ENCODE data around the gene NEUROD6. TPM values are rescaled to one million over a fixed set of nuclear protein-coding genes. Genes with fewer than 3 reads are reported as not detected.

The NEUROD6 gene
- total and polyA plus RNA-seq, 2 donors (not counting 3 experiments of a cell fraction or from before 2014, with no cell fraction given): not detected

GRCh38 chr7:31312889-31313288 is 27.6 kb downstream of the NEUROD6 start:
- dilution Hi-C loops (cut with MboI; ENCODE audit: extremely low pct_ligation_motif_present, low sequenced_read_pairs): no loop called here

More at GRCh38 chr7:31312889-31313288, 27.6 kb downstream of the NEUROD6 start:
- Histone ChIP-seq H2AFZ (ENCODE audit: low read depth, low read length) (no peak overlapping the region), H3K4me1 (ENCODE audit: control insufficient read depth, extremely low read depth, insufficient read depth, low read length) (no peaks in the 10 kb centered on the region), H3K4me3 (replicated peaks in 1 of 3; ENCODE audit: insufficient read depth in 1 of 3, low read depth in 1 of 3, low read length in 3 of 3) (no peak overlapping the region), H3K9me1 (replicated peaks; ENCODE audit: control insufficient read depth, extremely low read depth, insufficient read depth, low read length) (no peaks in the 10 kb centered on the region), H3K9me3 (replicated peaks; ENCODE audit: control insufficient read depth, insufficient read depth, low read length) (no peaks in the 10 kb centered on the region), H3K27me3 (ENCODE audit: control insufficient read depth in 2 of 2, insufficient read depth in 2 of 2, low read length in 2 of 2) (no peaks in the 10 kb centered on the region), H3K9ac (replicated peaks; ENCODE audit: extremely low read depth, insufficient read depth, low read length) (no peak overlapping the region), H3K79me2 (ENCODE audit: control insufficient read depth, insufficient read depth, low read length) (no peaks in the 10 kb centered on the region), H4K20me1 (replicated peaks; ENCODE audit: control insufficient read depth, extremely low read depth, insufficient read depth, low read length) (no peaks in the 10 kb centered on the region), H3K4me2 (ENCODE audit: insufficient read depth, low read length) (no peak overlapping the region), H3K27ac (ENCODE audit: insufficient read depth, low read depth, low read length) (no peak overlapping the region), H3K36me3 (ENCODE audit: control insufficient read depth in 2 of 2, extremely low read depth in 1 of 2, insufficient read depth in 2 of 2, low read length in 2 of 2) (no peaks in the 10 kb centered on the region)
- DNase-seq (ENCODE audit: low read depth, low spot score) (no peak), FAIRE-seq (no peak)
- TF ChIP-seq CTCF (IDR thresholded peaks at IDR 0.05; ENCODE audit: extremely low read depth in 1 of 2, insufficient read depth in 1 of 2, low read depth in 1 of 2, low read length in 2 of 2) (no peak), EZH2 (IDR thresholded peaks at IDR 0.05; ENCODE audit: borderline replicate concordance, low read depth, low read length, severe bottlenecking) (no peak), GATA2 (IDR thresholded peaks at IDR 0.05; ENCODE audit: insufficient read depth, insufficient read length, low read depth, low read length) (no peak), MAX (IDR thresholded peaks at IDR 0.05; ENCODE audit: insufficient read depth, insufficient read length) (no peak), POLR2A (IDR thresholded peaks at IDR 0.05; ENCODE audit: low read depth, low read length) (no peak), FOS (IDR thresholded peaks at IDR 0.05; ENCODE audit: borderline replicate concordance, insufficient read depth, low read length) (no peak), POLR2AphosphoS5 (IDR thresholded peaks at IDR 0.05; ENCODE audit: insufficient read depth, low read depth, low read length) (no peak), MYC (IDR thresholded peaks at IDR 0.05; ENCODE audit: low read depth, low read length) (no peak), JUN (IDR thresholded peaks at IDR 0.05; ENCODE audit: borderline replicate concordance, insufficient read depth, insufficient read length, low read depth) (no peak)
- intact Hi-C loops (cut with micrococcal nuclease): no loop called here
- ChIA-PET CTCF (no interaction called here), POLR2A (no interaction called here)
- BruUV-seq (replicated peaks): no TSS peak

Measured in endothelial cell of umbilical vein (primary cell).